ENCODE results near the gene BID.

The BID gene

GRCh38 chr22:17785185-17786184 lies 11.2 kb upstream of the BID start:
- TF ChIP-seq, protein P1, sequence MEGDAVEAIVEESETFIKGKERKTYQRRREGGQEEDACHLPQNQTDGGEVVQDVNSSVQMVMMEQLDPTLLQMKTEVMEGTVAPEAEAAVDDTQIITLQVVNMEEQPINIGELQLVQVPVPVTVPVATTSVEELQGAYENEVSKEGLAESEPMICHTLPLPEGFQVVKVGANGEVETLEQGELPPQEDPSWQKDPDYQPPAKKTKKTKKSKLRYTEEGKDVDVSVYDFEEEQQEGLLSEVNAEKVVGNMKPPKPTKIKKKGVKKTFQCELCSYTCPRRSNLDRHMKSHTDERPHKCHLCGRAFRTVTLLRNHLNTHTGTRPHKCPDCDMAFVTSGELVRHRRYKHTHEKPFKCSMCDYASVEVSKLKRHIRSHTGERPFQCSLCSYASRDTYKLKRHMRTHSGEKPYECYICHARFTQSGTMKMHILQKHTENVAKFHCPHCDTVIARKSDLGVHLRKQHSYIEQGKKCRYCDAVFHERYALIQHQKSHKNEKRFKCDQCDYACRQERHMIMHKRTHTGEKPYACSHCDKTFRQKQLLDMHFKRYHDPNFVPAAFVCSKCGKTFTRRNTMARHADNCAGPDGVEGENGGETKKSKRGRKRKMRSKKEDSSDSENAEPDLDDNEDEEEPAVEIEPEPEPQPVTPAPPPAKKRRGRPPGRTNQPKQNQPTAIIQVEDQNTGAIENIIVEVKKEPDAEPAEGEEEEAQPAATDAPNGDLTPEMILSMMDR (conservative IDR thresholded peaks at IDR 0.05; ENCODE audit: control insufficient read depth, insufficient read depth, low read depth, low read length) = peak; percentile 48

GRCh38 chr22:17784776-17785175 lies 10.5 kb upstream of the BID start:
- DNase-seq (ENCODE audit: low read depth) = no peak
- TF ChIP-seq, protein P1 (conservative IDR thresholded peaks at IDR 0.05; ENCODE audit: control insufficient read depth, insufficient read depth, low read depth, low read length) = no peak
- no peak overlapping the region for H3K4me3 ChIP-seq (ENCODE audit: control insufficient read depth, low read depth, low read length)

More at GRCh38 chr22:17785185-17786184, 11.2 kb upstream of the BID start:
- DNase-seq (ENCODE audit: low read depth) = peak; percentile 29
- H3K4me3 ChIP-seq (ENCODE audit: control insufficient read depth, low read depth, low read length) = no peak overlapping the region

GRCh38 chr22:17783773-17784480 lies 9.7 kb upstream of the BID start:
- H3K4me3 ChIP-seq (ENCODE audit: control insufficient read depth, low read depth, low read length) = no peak overlapping the region
- no peak for DNase-seq (ENCODE audit: low read depth)
- TF ChIP-seq, protein P1 (conservative IDR thresholded peaks at IDR 0.05; ENCODE audit: control insufficient read depth, insufficient read depth, low read depth, low read length) = no peak

DNA sequence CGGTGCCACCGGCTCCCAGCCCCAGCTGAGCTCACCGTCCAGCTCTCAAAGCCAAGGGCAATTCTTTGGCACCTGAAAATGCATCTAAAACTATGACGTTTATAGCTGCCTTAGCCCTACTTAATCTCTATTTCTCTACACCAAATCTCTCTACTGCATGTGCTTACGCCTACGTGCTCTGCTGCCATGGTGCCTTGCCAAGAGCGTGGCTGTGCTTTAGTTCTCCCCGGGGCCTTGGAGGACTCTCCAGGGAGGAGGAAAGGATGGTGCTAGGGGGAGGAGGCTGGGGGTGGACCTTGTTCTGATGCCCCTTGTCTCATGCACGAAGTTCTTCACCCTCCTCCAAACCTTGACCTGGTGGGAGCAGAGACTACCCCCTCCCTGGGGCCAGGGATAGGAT lies 9.0 kb upstream of the BID start:
- TF ChIP-seq, protein P1 (conservative IDR thresholded peaks at IDR 0.05; ENCODE audit: control insufficient read depth, insufficient read depth, low read depth, low read length) = no peak
- H3K4me3 ChIP-seq (ENCODE audit: control insufficient read depth, low read depth, low read length) = no peak overlapping the region
- peak; percentile 43 for DNase-seq (ENCODE audit: low read depth)

DNA sequence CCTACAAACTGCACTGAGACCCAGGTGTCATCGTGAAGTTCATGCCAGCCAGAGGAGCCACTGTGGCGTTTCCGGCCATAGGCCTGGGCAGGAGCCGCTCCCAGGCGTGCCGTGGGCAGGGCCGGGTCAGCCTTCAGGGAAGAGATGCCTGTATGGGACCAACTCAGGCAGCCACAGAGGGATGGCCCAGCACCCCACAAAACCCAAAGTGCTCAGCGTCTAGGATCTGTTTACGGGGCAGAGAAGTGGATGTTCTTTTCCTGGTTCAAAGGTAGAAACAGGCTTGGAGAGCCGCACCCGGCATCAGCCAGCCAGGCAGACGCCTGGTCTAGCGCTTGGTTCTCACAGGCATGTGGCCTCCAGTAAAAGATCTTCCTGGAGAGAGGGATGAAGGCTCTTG lies 8.4 kb upstream of the BID start:
- no peak for DNase-seq (ENCODE audit: low read depth)
- TF ChIP-seq, protein P1 (conservative IDR thresholded peaks at IDR 0.05; ENCODE audit: control insufficient read depth, insufficient read depth, low read depth, low read length) = no peak
- no peak overlapping the region for H3K4me3 ChIP-seq (ENCODE audit: control insufficient read depth, low read depth, low read length)

- no peak overlapping the region for H3K4me3 ChIP-seq (ENCODE audit: control insufficient read depth, low read depth, low read length)
- TF ChIP-seq, protein P1 (conservative IDR thresholded peaks at IDR 0.05; ENCODE audit: control insufficient read depth, insufficient read depth, low read depth, low read length) = no peak
- no peak for DNase-seq (ENCODE audit: low read depth)
These were observed 7.9 kb upstream of the BID start for GRCh38 chr22:17782158-17782557.

Measured in fibroblast of mammary gland (primary cell).